DMS 273 treated with DMSO at 0.1 percent for 48 hours (cell line): ENCODE measurements around the gene MTHFSD.

Experiments used
- DNase-seq: peaks from one replicate; lab custom pipeline; 2025; lab: John Stamatoyannopoulos, UW

MTHFSD gene

DNA sequence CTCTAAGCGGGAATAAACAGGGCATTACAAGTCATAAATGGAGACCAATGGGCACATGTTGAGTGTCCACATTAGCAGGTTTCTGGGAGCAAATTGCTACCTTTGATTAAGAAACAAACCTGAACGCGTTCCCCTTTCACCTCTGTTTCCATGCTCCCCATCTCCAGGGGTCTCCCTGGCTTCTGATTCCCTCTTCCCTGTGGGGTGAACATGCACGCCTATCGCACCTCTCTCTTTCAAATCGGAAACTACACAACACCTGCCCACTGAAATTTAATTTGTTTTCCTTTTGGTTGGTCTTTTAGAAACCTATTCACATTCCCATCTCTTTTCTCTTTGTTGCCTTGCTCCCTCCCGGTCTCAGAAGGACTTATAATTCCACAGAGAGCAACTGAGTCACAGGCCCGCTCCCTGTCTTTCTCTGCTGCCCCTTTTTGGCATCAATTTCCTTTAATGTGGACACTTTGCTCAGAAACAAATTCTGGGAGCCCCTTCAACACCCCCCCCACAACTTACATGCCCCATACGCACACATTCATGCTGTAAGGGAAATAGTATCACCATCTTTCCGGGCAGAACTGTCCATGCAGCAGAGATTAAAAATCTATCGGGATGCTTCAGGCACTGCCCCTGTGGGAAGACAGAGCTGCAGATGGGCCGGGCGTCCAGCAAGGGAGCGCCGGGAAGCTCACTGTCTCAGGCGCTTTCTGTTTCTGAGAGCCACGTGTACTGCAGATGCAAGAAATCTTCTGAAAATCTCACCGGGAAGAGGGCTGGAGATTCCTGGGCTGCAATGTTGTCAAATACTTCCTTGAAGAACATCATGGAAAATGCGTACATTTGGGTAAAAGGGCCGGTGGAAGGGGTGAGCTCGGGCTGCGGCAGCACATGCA, 51.9 kb downstream of the MTHFSD start:
- no peak for DNase-seq

GRCh38 chr16:86501989-86502855, 52.8 kb downstream of the MTHFSD start:
- DNase-seq, result no peak

- DNase-seq, result no peak
These were observed 54.1 kb downstream of the MTHFSD start for GRCh38 chr16:86500708-86501510.

- DNase-seq, result no peak
These were observed 54.9 kb downstream of the MTHFSD start for GRCh38 chr16:86499889-86500707.

DNA sequence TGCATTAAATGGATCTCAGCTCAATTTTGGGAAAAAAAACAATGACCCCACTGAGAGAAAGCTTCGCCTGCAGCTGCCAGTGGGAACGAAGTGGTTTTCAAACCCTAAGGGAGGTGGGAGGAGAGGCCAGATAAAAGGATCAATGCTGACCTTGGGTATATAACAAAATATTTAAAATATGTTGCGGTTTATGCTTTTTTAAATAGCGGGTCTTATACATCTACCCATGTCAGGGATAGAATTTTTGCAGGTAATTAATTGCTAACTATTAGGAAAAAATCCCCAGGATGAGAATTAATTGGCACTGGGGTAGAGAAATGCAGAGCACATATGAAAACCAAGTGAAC, 55.6 kb downstream of the MTHFSD start:
- no peak for DNase-seq

DNA sequence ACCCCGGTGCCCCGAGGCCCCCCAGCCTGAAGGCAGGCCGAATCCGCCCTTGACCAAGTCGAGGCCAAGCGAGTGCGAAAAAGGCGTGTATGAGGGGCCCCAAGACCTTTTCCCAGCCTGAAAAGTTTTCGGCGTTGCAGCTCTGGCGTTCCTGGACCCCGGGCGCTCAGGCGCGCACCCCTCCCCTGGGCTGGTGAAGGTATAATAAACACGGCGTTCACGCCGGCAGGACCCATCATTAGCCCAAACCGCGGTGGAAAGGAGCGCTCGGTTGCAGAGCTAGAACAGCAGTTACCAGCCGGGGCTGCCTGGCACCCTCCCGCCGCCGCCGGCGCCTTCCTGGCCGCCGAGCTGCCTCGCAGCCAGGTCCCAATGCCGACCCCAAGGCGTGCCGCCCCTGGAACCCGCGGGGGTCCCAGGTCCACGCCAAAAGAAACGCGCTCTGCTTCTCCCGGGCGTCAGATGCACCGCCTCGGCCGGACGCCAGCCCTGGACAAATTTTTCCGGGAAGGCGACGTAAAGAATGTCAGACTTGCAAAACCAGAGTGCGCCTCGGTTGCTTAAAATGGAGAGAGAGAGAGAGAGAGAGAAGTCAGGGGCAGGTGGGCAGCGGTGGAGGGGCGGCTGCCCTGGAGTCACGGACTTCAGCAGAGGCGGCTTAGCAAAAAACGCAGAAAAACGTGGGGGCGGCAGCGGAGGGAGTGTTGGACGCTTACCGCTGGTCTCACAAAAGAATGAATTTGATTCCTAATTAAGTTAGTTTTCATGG, 56.2 kb downstream of the MTHFSD start:
- no peak for DNase-seq

DNA sequence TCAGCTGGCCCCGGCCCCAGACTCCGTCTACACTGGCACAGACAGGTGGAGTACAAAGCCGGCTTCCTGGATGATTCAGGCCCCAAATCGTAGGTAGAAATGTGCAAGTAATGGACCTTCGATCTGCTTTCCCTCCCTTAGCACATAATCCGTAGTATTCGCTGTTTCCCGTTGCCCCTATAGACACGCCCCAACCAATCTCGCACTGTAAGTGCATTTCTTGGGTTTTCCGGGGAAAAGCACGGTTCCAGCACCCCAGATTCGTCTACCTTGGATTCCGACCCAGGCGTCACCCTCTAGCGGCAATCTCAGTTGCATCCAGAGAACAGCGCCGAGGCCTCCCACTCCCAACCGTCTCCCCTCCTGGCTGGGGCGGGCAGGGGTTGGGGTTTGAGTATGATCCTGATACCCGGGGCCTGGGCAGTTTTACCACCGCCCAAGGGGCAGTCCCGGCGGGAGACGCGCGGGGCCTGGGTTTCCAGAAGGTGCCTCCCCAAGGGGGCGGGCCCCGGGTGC, 56.8 kb downstream of the MTHFSD start:
- no peak for DNase-seq

DNA sequence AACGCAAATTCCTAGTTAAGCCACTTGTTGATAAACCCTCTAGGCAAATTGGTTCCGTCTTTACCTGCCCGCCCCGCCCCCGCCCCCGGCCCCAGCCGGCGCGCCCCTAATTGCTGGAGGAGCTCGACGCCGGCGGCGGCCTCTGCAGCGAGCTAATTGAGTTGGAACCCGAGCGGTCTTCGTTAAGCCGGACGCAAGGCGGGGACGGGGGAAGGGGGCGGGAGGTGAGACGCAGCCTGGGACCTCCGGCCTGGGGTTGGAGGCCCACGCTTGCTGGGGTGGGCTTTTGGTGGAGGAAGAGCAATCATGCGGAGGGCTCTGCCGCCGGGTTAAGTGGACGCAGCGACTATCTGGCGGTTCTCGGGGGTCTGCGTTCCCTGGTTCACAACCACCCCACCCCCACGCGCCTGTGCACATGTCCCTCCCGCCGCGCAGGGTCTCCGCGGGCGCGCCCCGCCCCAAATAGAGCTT, 57.4 kb downstream of the MTHFSD start:
- DNase-seq, result no peak

DNA sequence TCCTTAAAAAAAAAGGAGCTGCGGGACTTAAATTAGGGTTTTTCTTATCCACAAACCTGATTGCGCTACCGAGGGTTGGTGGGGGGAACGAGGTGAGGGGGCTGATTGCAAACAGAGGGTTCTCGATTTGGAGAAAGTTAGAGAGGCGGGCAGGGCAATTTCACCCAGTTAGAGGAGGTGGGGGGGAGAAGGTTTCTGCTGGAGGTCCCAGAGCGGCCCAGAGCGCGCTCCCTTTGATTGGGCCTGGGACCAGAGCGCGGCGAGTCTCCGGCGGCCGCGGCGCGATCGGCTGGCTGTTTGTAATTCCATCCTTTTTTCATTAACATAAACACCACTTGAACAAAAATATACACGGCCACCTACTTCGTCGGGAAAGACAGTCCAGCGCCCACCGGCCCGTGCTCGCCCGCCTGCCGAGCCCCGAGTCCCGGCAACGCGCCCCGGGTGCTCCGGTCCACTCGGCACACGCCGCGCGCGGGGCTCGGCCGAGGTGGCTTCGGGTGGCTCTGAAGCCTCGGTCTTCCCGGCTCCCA, 58.0 kb downstream of the MTHFSD start:
- DNase-seq, result no peak

GRCh38 chr16:86496262-86496928, 58.6 kb downstream of the MTHFSD start:
- no peak for DNase-seq

DNA sequence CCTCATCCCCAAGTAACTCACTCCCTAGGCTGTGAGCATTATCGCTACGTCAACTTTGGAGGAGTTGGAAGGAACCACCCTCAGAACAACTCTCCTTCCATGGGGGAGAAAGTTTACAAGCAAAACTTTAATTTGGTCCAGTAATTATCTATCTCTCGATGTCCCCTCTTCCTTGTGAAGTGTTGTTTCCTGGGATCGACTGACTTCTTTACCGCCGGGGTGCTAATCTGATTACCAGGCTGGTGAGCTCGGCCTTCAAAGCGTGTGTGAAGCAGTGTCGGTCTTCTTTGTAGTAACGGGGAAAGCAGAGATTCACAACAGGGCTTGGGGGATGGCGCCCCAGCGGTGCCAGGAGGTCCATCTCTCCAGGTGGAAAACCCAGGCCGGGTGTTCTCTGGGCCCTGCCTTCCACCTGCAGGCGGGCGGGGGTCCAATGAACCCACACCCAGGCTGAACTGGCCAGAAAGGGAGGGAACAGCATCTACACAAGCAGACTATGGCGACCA, 59.2 kb downstream of the MTHFSD start:
- no peak for DNase-seq

GRCh38 chr16:86495357-86495701, 59.7 kb downstream of the MTHFSD start:
- DNase-seq, result no peak

GRCh38 chr16:86494565-86495356, 60.3 kb downstream of the MTHFSD start:
- DNase-seq, result no peak

DNA sequence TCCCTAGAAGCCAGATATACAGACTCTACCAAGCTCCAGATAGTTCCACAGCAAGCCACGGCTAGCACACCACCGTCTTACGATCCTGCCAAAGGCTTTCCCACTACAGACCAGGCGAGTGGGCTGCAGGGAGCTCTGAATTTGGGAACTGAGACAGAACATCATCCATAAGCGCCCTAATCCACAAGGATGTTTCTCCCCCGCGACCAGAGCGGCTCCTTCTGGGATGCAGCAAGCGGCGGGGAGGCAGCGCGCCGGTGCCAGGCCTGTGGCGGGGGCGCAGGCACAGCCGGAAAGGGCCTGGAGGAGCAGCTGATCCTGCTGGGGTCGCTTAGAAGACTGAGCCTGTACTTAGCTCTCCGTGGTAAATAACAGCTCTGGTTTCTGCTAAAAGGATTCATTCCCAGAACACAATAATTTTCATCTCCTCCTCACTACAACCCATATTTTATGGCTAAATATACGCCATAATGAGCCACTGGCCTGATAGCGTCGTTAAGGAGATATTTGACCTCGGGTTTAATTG, 60.9 kb downstream of the MTHFSD start:
- no peak for DNase-seq

GRCh38 chr16:86492961-86493629, 61.9 kb downstream of the MTHFSD start:
- no peak for DNase-seq

- no peak for DNase-seq
These were observed 62.6 kb downstream of the MTHFSD start for GRCh38 chr16:86492267-86492960.

- DNase-seq, result no peak
These were observed 63.4 kb downstream of the MTHFSD start for GRCh38 chr16:86491640-86492023.
